Nephron progenitor cell (in vitro differentiated cells): ENCODE measurements around the gene ESPN.
A peak's percentile ranks its signal among the peaks of the same experiment; 100 is the strongest.

Experiments
- DNase-seq: peaks from one replicate; pipeline ENCODE4 v3.0.0; 2021
- H3K27ac Mint-ChIP-seq: 2 replicates; pipeline ENCODE4 v1.8.0; 2021; ENCODE audit warnings: mild to moderate bottlenecking, moderate library complexity, mixed read lengths
- H3K27me3 Mint-ChIP-seq: 2 replicates; pipeline ENCODE4 v1.8.0; 2021; ENCODE audit warnings: mild to moderate bottlenecking, low read depth, mixed read lengths; ENCODE audit not compliant: poor library complexity
- H3K36me3 Mint-ChIP-seq: 2 replicates; pipeline ENCODE4 v1.8.0; 2021; ENCODE audit warnings: low read depth, mixed read lengths
- H3K4me1 Mint-ChIP-seq: 2 replicates; pipeline ENCODE4 v1.8.0; 2021; ENCODE audit warnings: mixed read lengths
- H3K4me3 Mint-ChIP-seq: 2 replicates; pipeline ENCODE4 v1.8.0; 2021; ENCODE audit warnings: mild to moderate bottlenecking, moderate library complexity, mixed read lengths
- H3K9me3 Mint-ChIP-seq: 2 replicates; pipeline ENCODE4 v1.8.0; 2021; ENCODE audit warnings: mild to moderate bottlenecking, moderate library complexity, mixed read lengths
- CTCF ChIP-seq: fragments of 200-600 bp; sonication (generic); IDR thresholded peaks from 2 replicates; pipeline ENCODE4 v1.5.0; 2021; ENCODE audit warnings: antibody characterized with exemption

Gene ESPN, protein sequence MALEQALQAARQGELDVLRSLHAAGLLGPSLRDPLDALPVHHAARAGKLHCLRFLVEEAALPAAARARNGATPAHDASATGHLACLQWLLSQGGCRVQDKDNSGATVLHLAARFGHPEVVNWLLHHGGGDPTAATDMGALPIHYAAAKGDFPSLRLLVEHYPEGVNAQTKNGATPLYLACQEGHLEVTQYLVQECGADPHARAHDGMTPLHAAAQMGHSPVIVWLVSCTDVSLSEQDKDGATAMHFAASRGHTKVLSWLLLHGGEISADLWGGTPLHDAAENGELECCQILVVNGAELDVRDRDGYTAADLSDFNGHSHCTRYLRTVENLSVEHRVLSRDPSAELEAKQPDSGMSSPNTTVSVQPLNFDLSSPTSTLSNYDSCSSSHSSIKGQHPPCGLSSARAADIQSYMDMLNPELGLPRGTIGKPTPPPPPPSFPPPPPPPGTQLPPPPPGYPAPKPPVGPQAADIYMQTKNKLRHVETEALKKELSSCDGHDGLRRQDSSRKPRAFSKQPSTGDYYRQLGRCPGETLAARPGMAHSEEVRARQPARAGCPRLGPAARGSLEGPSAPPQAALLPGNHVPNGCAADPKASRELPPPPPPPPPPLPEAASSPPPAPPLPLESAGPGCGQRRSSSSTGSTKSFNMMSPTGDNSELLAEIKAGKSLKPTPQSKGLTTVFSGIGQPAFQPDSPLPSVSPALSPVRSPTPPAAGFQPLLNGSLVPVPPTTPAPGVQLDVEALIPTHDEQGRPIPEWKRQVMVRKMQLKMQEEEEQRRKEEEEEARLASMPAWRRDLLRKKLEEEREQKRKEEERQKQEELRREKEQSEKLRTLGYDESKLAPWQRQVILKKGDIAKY

DNA sequence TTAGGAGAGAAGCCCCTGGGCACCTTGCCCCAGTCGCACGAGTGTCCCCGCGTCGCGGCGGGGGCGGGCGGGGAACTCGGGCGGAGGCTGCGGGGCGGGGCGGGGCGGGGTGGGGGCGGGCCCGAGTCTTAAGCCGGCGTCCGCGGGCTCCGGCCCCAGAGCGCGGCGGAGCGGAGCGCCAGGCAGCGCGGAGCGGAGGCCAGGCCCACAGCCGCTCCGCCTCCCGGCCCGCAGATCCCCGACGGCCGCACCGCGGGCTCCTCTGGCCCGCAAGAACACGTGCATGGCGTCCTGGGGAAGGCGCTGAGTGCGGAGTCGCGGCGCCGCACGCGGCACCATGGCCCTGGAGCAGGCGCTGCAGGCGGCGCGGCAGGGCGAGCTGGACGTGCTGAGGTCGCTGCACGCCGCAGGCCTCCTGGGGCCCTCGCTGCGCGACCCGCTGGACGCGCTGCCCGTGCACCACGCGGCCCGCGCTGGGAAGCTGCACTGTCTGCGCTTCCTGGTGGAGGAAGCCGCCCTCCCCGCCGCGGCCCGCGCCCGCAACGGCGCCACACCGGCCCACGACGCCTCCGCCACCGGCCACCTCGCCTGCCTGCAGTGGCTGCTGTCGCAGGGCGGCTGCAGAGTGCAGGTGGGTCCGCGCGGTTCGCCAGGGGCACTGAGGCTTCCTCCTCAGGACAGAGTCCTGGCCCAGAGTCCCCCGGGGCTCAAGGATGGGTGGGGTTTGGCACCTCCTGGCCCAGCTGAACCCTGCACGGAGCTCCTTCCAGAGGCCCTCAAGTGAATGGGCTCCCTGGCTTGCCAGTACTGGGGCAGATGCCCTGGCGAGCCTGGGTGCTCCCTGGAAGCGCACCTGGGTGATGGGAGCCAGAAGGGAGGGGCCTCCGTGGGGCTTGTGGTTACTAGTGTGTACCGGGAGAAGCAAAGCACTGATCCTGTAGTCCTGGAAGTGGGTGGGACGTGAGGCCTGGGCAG, at the start of gene ESPN:
ESPN (plus strand) TSS at position 158 of the 975 bp plus-strand sequence; CDS start at position 338, 180 bp downstream.
- DNase-seq: no peak
- Mint-ChIP-seq H3K27ac (no peak within 1 kb of the TSS), H3K36me3 (no peaks in the 10 kb centered on the region), H3K27me3 (peaks cover 88% of the 10 kb centered on the region), H3K4me3 (no peak within 1 kb of the TSS), H3K9me3 (no peaks in the 10 kb centered on the region), H3K4me1 (peaks cover 11% of the 10 kb centered on the region)
- no peak for TF ChIP-seq CTCF

DNA sequence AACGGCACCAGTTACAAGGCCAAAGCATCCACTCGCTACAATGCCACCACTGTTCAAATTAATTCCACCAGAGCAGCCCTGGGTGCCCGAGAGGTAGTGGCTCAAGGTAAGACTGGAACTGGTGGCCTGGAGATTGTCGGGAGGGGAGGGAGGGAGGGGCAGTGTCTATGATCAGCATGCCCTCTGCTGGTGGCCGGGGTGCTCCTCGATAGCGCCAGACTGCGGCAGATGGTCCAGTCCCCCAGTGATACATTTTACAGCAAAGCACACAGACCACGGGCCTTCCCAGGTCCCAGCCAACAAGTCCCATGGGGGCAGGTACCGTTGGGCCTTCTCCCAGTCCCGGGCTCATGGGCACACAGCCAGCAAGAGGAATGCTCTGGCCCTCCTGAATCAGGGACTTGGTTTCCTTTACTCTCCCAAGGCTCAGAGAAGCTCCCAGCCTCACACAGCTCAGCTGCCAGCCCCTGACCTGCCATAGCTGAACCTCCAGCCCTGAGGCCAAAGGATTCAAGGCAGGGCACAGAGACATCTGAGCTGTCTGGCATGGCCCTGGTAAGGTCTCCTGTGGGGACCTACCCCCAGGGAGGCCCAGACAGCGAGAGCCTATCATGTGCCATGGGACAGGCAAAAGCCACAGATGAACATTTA, 46.4 kb upstream of the ESPN start:
- H3K4me1 Mint-ChIP-seq: no peaks in the 10 kb centered on the region
- H3K4me3 Mint-ChIP-seq: no peak overlapping the region
- no peak overlapping the region for H3K27ac Mint-ChIP-seq
- H3K36me3 Mint-ChIP-seq: peaks cover 4% of the 10 kb centered on the region
- DNase-seq: no peak
- H3K27me3 Mint-ChIP-seq: peaks cover 2% of the 10 kb centered on the region
- H3K9me3 Mint-ChIP-seq: peaks cover 27% of the 10 kb centered on the region
- TF ChIP-seq CTCF: no peak

GRCh38 chr1:6380037-6380436, 44.5 kb upstream of the ESPN start:
- Mint-ChIP-seq H3K9me3 (peaks cover 39% of the 10 kb centered on the region), H3K27ac (no peak overlapping the region), H3K4me1 (peaks cover 6% of the 10 kb centered on the region), H3K4me3 (no peak overlapping the region), H3K36me3 (peaks cover 4% of the 10 kb centered on the region), H3K27me3 (peaks cover 2% of the 10 kb centered on the region)
- DNase-seq: no peak
- no peak for TF ChIP-seq CTCF

GRCh38 chr1:6384135-6384534, 40.4 kb upstream of the ESPN start:
- Mint-ChIP-seq H3K4me3 (no peak overlapping the region), H3K27me3 (peaks cover 6% of the 10 kb centered on the region), H3K9me3 (peaks cover 37% of the 10 kb centered on the region), H3K4me1 (peaks cover 31% of the 10 kb centered on the region), H3K27ac (no peak overlapping the region), H3K36me3 (peaks cover 4% of the 10 kb centered on the region)
- TF ChIP-seq CTCF: no peak
- DNase-seq: no peak

DNA sequence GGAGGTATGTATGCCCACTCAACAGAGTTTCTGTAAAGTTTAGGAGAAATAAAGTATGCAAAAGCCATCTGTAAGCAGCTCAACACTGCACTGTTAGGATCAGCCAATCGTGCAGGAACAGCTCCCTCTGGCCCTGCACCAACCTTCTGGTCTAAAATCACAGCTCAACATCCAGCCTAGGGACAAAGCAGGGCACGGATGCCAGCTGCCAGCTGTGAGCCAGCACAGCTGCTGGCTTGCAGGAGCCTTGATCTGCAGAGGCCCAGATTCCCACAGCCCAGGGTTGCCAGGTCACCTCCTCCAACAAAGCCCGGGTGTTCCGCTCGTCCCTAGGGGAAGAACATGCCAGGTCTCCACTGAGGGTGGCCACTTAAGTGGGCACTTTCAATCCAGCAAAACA, 39.6 kb upstream of the ESPN start:
- Mint-ChIP-seq H3K27me3 (peaks cover 6% of the 10 kb centered on the region), H3K36me3 (peaks cover 7% of the 10 kb centered on the region), H3K4me1 (peaks cover 31% of the 10 kb centered on the region), H3K4me3 (peak overlapping the region; percentile 23), H3K9me3 (peaks cover 31% of the 10 kb centered on the region), H3K27ac (no peak overlapping the region)
- TF ChIP-seq CTCF: no peak
- DNase-seq: no peak
